ELR (cell line): ENCODE data around the gene RNASEH1.
A peak's percentile ranks its signal among the peaks of the same experiment; 100 is the strongest.
"Not testable (repeated sequence)": the region's sequence is repeated elsewhere in the genome, so short reads cannot be mapped to it uniquely, and the experiment has no call there.

Source experiments
- DNase-seq: peaks from one replicate; pipeline ENCODE4 v3.0.0-alpha.2; 2015; ENCODE audit warnings: low read depth

The RNASEH1 gene

GRCh38 chr2:3519255-3520205, 38.6 kb downstream of the RNASEH1 start, which contains the start of gene ADI1:
Gene ADI1 (minus strand): TSS chr2:3519531. CDS start chr2:3519487, 44 bp downstream.
- peak; percentile 81 for DNase-seq

- peak; percentile 93 for DNase-seq
These were observed 39.5 kb downstream of the RNASEH1 start for GRCh38 chr2:3518496-3519254.

DNA sequence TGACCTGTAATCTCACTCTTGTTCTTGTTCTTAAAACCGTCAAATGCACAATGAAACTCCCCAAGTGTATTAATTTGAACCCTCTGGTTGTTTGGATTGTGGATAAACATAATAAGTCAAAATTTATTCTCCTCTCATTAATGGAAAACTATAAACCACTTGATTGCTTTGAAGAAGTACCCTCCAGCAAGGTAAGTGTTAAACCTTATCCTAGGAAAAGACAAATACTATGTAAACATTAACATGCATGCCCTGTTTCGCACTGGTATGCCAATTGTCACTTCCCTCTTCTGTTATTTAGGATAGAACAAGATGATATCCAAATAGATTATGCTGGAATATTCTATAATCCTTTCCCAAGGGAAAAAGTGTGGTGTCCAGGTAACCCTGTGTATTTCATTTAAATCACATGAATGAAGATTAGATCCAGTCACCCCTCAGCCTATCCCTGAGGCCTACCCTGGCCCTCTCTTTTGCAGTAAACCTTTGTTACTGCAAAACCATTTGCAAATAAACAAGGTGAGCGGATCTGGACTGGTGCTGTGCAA, 40.1 kb downstream of the RNASEH1 start:
- DNase-seq = no peak

GRCh38 chr2:3516831-3517230, 41.3 kb downstream of the RNASEH1 start:
- no peak for DNase-seq

- not testable (repeated sequence) for DNase-seq
These were observed 42.7 kb downstream of the RNASEH1 start for GRCh38 chr2:3515438-3515837.

DNA sequence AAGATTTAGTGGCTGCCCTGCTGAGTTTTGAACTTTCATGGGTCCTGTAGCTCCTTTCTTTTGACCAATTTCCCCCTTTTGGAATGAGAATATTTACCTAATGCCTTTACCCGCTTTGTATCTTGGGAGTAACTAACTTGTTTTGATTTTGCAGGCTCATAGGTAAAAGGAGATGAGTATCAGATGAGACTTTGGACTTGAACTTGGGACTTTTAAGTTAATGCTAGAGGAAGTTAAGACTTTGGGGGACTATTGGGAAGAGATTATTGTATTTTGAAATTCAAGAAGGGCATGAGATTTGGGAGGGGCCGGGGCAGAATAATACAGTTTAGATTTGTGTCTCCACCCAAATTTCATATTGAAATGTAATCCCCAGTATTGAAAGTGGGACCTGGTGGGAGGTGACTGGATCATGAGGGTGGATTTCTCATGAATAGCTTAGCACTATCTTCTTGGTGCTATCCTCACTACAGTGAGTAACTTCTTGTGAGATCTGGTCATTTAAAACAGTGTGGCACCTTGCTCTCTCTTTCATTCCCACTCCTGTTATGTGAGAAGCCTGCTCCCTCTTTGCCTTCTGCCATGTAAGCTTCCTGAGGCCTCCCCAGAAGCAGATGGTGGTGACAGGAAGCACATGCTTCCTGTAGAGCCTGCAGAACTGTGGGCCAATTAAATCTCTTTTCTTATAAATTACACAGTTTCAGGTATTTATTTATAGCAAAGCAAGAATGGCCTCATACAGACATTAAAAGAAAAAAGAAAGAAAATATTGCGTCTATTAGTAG, 44.9 kb downstream of the RNASEH1 start:
- no peak for DNase-seq

DNA sequence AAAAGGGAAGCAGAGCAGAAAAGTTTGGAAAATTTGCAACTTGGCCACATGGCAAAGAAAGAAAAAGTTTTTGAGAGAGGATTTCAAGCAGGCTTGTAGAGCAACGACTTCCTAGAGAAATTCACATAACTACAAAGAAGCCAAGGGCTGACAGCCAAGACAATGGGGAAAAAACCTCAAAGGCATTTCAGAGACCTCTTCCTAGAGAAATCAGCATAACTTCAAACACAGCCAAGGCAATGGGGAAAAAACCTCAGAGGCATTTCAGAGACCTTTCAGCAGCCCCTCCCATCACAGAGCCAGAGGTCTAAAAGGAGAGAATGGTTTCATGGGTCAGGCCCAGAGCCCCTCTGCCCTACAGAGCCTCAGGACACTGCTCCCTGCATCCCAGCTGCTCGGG, 46.0 kb downstream of the RNASEH1 start:
- DNase-seq = no peak

GRCh38 chr2:3505771-3506170, 52.4 kb downstream of the RNASEH1 start:
- no peak for DNase-seq

DNA sequence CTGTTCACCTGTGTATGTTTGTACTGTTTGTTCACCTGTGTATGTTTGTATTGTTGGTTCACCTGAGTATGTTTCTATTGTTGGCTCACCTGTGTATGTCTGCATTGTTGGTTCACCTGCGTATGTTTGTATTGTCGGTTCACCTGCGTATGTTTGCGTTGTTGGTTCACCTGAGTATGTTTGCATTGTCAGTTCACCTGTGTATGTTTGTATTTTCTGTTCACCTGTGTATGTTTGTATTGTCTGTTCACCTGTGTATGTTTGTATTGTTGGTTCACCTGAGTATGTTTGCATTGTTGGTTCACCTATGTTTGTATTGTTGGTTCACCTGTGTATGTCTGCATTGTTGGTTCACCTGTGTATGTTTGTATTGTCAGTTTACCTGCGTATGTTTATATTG, 53.4 kb downstream of the RNASEH1 start:
- DNase-seq = no peak

GRCh38 chr2:3503483-3503882, 54.6 kb downstream of the RNASEH1 start:
- no peak for DNase-seq

GRCh38 chr2:3503046-3503445, 55.1 kb downstream of the RNASEH1 start:
- DNase-seq = no peak

DNA sequence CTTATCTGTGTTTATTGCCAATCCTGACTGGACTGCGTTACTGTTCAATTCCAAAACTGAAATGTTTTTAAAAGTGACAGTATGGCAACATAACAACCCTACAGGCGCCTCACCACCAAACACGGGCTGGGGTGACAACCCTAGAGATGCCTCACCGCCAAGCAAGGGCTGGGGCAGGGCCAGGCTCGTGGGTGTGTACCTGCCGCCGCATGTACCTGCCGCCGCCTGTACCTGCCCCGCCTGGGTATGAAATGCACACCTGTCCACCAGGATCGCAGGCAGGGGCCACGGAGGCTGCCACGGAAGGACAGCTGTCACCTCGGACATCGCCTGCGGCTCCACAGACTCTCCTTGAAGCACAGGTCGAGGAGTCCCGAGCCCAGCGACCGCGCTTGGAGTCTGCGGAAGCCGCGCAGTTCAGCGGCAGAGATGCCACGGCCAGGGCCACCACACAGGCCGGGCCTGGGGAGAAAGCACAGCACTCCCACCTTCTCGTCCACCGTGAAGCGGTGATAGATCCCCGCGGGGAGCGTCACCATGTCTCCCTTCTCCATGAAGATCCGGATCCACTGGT, 57.7 kb downstream of the RNASEH1 start:
- DNase-seq = no peak

- DNase-seq = no peak
These were observed 59.2 kb downstream of the RNASEH1 start for GRCh38 chr2:3498783-3499394.

GRCh38 chr2:3496708-3497080, 61.4 kb downstream of the RNASEH1 start:
- not testable (repeated sequence) for DNase-seq
